Kidney (tissue), 14 donors: ENCODE results near the gene PXYLP1. TPM values are rescaled to one million over a fixed set of nuclear protein-coding genes. Genes with fewer than 3 reads are reported as not detected.

Experiments used
- DNase-seq, 5 donors: peaks; one replicate each; pipeline ENCODE4 v3.0.0-alpha.2; 2013 to 2020
- FAIRE-seq: peaks from 2 replicates; lab custom pipeline; 2012; peaks lifted over from hg19 to GRCh38; lab: Jason Lieb, UNC
- H3K27ac ChIP-seq, 2 donors: one replicate each; pipeline ENCODE4 v1.7.0; 2013; ENCODE audit warnings: low read depth in 2 of 2, low read length in 2 of 2, inconsistent platforms in 1 of 2
- H3K27me3 ChIP-seq: one replicate; pipeline ENCODE4 v1.7.1; 2013; ENCODE audit warnings: low read length, inconsistent platforms; ENCODE audit not compliant: control insufficient read depth, insufficient read depth
- H3K36me3 ChIP-seq, 3 donors: one replicate each; pipeline versions ENCODE4 v1.7.0 to v1.7.1; 2013; ENCODE audit warnings: low read length in 3 of 3, control low read depth in 1 of 3, inconsistent platforms in 1 of 3; ENCODE audit not compliant: insufficient read depth in 3 of 3, control insufficient read depth in 2 of 3
- H3K4me1 ChIP-seq, 3 donors: one replicate each; pipeline versions ENCODE4 v1.7.0 to v1.7.1; 2013; ENCODE audit warnings: low read length in 3 of 3, inconsistent platforms in 1 of 3, low read depth in 1 of 3; ENCODE audit not compliant: control insufficient read depth in 2 of 3, insufficient read depth in 2 of 3
- H3K4me3 ChIP-seq, 3 donors: one replicate each; pipeline versions ENCODE4 v1.7.0 to v1.8.1; 2013; ENCODE audit warnings: low read length in 3 of 3, control low read depth in 1 of 3, inconsistent platforms in 1 of 3
- H3K9ac ChIP-seq, 3 donors: one replicate each; pipeline versions ENCODE4 v1.7.0 to v1.7.1; 2013; ENCODE audit warnings: low read length in 3 of 3, control low read depth in 1 of 3, inconsistent platforms in 1 of 3
- H3K9me3 ChIP-seq, 3 donors: one replicate each; pipeline versions ENCODE4 v1.7.0 to v1.7.1; 2013; ENCODE audit warnings: low read length in 3 of 3, control low read depth in 1 of 3, inconsistent platforms in 1 of 3; ENCODE audit not compliant: control insufficient read depth in 2 of 3, insufficient read depth in 1 of 3
- CTCF ChIP-seq: IDR thresholded peaks from 3 replicates; pipeline ENCODE4 v1.5.1; 2012; ENCODE audit warnings: mild to moderate bottlenecking, moderate library complexity, borderline replicate concordance; ENCODE audit not compliant: insufficient read depth; ENCODE audit errors: extremely low read depth
- intact Hi-C: fragments of 100-400 bp; cut with DNase I; formaldehyde crosslinking; loops from one replicate; pipeline ENCODE4 v1.11.1; 2022
- polyA plus RNA-seq: library from polyadenylated mRNA; stranded (reverse); fragments of 350-450 nt; fragmentation: Illumina TruSeq; extraction: RNeasy Lipid Tissue Mini Kit (QIAGEN cat#74804); gene quantifications from one replicate; pipeline ENCODE4 v1.2.3, GENCODE V29; 2014; ENCODE audit warnings: low read depth, low replicate concordance; ENCODE audit not compliant: insufficient read depth
- total RNA-seq: library from RNA; stranded (reverse); fragmentation: NEBNext Ultra II Directional; extraction: Animal tissue kit (Norgen Biotek cat#: 25700); gene quantifications from one replicate; pipeline ENCODE4 v1.2.1, GENCODE V29; 2021
- donor health status: control.
- donor health status: control.
- donor health status: control.
- donor health status: control.
- donor health status: control.
- donor health status: DM: yes; HTN: yes; CAD: no.
- donor health status: Normal renal cell carcinoma (clear cell type).

Gene PXYLP1
- total and polyA plus RNA-seq, 2 donors from 2014 or later: 5.4 to 11.9 TPM

GRCh38 chr3:141333836-141334626 lies 102.4 kb downstream of the PXYLP1 start:
- Histone ChIP-seq H3K4me1 (peaks cover 0 to 10% (median 7%) of the 10 kb centered on the region in 3 donors), H3K36me3 (no peaks in the 10 kb centered on the region), H3K9me3 (no peaks in the 10 kb centered on the region), H3K9ac (no peak overlapping the region), H3K27ac (no peak overlapping the region), H3K4me3 (no peak overlapping the region), H3K27me3 (no peaks in the 10 kb centered on the region)
- FAIRE-seq (no peak), DNase-seq (no peak)
- intact Hi-C loops: no loop called here
- no peak for TF ChIP-seq CTCF

- Histone ChIP-seq H3K9me3 (no peaks in the 10 kb centered on the region), H3K4me3 (no peak overlapping the region), H3K4me1 (peaks cover 0 to 10% (median 7%) of the 10 kb centered on the region in 3 donors), H3K27me3 (no peaks in the 10 kb centered on the region), H3K27ac (no peak overlapping the region), H3K36me3 (no peaks in the 10 kb centered on the region), H3K9ac (no peak overlapping the region)
- TF ChIP-seq CTCF: no peak
- FAIRE-seq (no peak), DNase-seq (no peak)
- intact Hi-C loops: no loop called here
Measured at GRCh38 chr3:141334627-141335250, 103.1 kb downstream of the PXYLP1 start.

GRCh38 chr3:141335531-141336061 lies 104.0 kb downstream of the PXYLP1 start:
- TF ChIP-seq CTCF: no peak
- Histone ChIP-seq H3K9me3 (no peaks in the 10 kb centered on the region), H3K4me1 (peaks cover 0 to 10% (median 7%) of the 10 kb centered on the region in 3 donors), H3K27me3 (no peaks in the 10 kb centered on the region), H3K9ac (no peak overlapping the region), H3K27ac (no peak overlapping the region), H3K4me3 (no peak overlapping the region), H3K36me3 (no peaks in the 10 kb centered on the region)
- FAIRE-seq (no peak), DNase-seq (no peak)
- intact Hi-C loops: no loop called here
